Measurements from ENCODE around the gene FAM180A.

FAM180A gene

DNA sequence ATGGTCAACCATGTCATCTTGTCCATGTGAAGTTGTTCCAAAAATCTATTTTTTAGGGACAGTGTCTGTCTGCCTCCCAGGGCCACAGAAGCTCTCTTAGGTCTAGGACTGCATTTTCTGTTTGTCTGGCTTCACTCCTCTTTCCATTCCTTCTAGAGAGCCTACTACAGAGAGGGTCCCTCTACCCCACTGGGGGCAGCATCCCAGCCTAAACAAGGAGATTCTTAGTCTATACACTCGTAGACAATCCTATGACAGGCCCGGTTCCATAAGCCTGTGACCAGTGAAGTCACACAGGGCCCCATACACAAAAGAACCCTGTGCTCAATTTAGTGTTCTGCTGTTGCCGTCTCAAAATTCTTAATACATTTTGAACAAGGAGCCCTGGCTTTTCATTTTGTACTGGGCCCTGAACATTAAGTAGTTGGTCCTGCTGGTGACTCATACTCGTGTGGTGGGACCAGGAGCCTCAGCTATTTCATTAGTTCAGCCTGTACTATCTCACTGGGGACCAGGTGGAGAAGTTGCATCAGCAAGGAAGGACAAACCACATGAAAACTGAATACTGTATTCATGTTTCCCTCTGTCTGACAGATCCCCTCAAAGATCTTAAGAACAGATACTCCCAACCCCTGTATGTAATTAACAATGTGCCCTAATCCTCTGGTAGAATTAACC, 23.5 kb upstream of the FAM180A start:
- Histone ChIP-seq H3K36me3 (ENCODE audit: control insufficient read depth, insufficient read depth, low read length) (no peaks in the 10 kb centered on the region), H3K4me3 (ENCODE audit: extremely low read depth, insufficient read depth, low read length, poor library complexity, severe bottlenecking) (no peak overlapping the region), H3K27ac (ENCODE audit: low read depth, low read length, severe bottlenecking) (peak overlapping the region; percentile 51), H3K9me3 (ENCODE audit: control insufficient read depth, low read length) (no peaks in the 10 kb centered on the region), H3K4me1 (ENCODE audit: control insufficient read depth, insufficient read depth, low read length, poor library complexity, severe bottlenecking) (peaks cover 31% of the 10 kb centered on the region)
- WGBS, 2 experiments (ENCODE audit: insufficient coverage in 2 of 2) = 90 to 100% methylated on average over 3 to 4 of the region's 4 CpGs

DNA sequence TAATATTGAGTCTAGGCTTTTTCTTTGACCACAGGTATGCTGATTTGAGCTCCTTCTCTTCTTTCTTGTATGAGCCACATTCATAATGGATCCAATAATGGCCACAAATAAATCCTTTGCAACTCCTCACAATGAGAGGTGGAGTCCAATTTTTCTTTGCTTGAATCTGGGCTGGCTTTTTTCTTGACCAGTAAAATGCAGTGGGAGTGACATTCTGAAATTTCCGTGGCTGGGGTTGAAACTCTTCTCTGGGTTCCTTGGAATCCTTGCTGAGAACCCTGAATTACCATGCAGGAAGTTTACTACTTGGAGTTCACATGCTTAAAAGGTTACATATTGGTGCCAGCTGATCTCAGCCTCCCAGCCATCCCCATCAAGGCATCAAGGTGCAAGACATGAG, 22.4 kb upstream of the FAM180A start:
- Histone ChIP-seq H3K36me3 (ENCODE audit: control insufficient read depth, insufficient read depth, low read length) (no peaks in the 10 kb centered on the region), H3K4me1 (ENCODE audit: control insufficient read depth, insufficient read depth, low read length, poor library complexity, severe bottlenecking) (peaks cover 31% of the 10 kb centered on the region), H3K4me3 (ENCODE audit: extremely low read depth, insufficient read depth, low read length, poor library complexity, severe bottlenecking) (no peak overlapping the region), H3K27ac (ENCODE audit: low read depth, low read length, severe bottlenecking) (no peak overlapping the region), H3K9me3 (ENCODE audit: control insufficient read depth, low read length) (no peaks in the 10 kb centered on the region)
- 100% methylated on average over 1 of the region's 1 CpG for WGBS, 2 experiments (ENCODE audit: insufficient coverage in 2 of 2)

DNA sequence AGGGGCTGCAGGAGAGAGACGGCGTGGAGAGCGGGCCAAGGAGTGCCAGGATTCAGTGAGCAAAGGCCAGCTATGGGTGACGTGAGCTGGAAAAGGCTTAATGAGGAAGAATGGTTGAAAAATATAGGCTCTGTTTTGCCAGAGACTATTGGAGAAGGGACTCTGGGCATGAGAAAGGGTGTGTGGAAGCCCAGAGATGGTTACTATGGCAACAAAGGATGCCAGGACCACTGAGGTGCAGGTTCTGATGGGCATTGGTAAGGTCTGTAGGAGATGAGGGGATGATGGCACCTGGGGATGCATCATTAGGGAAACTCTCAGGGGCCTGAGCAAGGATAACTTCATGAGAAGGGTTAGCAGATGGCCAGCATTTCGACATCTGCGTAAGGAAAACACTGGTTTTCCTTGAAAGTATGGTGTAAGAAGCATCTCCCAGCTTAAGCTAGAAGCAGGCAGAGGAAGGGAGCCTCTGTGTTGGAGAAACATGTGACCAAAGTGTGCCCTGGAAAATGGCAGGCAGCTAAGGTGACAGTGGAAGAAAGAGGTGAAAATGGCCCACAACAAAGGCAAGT, 21.6 kb upstream of the FAM180A start:
- Histone ChIP-seq H3K27ac (ENCODE audit: low read depth, low read length, severe bottlenecking) (no peak overlapping the region), H3K9me3 (ENCODE audit: control insufficient read depth, low read length) (no peaks in the 10 kb centered on the region), H3K4me1 (ENCODE audit: control insufficient read depth, insufficient read depth, low read length, poor library complexity, severe bottlenecking) (peaks cover 31% of the 10 kb centered on the region), H3K36me3 (ENCODE audit: control insufficient read depth, insufficient read depth, low read length) (no peaks in the 10 kb centered on the region), H3K4me3 (ENCODE audit: extremely low read depth, insufficient read depth, low read length, poor library complexity, severe bottlenecking) (no peak overlapping the region)
- WGBS, 2 experiments (ENCODE audit: insufficient coverage in 2 of 2) = 90 to 100% methylated on average over 4 to 6 of the region's 6 CpGs

DNA sequence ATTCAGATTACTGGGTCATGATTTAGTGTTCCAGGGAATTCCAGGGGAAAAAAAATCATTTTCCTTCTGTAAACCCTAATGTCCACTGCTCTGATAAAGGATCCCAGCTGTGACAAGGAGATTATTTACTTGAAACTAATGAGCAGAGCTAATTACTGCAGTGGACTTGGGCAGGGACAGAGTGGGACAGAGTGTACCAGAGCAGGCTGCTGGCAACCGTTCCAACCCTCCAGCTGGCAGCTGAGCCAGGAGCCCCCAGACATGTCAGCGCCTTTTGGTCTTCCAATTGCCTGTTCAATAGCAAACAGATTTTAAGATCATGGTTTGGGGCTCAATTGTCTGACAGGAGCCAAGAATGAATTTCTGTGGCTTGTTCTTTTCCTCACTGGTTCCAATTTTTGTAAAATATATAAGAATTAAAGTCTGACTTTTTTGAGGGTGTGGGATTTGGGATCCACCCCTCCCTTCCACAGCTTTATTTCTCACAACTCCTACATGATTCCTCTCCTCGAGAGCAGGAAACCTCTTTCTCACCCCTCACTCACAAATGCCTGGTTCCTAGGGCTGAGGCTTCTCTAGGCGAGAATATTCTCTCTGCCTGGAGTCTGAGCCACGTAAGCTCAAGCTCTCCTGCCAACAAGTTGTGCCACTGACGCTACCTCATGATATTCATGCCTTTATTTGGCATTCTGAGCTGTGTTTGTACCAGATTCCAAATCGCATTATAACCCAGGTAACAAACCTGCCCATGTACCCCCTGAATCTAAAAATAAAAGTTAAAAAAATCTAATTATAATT, 20.6 kb upstream of the FAM180A start:
- Histone ChIP-seq H3K4me1 (ENCODE audit: control insufficient read depth, insufficient read depth, low read length, poor library complexity, severe bottlenecking) (peaks cover 27% of the 10 kb centered on the region), H3K9me3 (ENCODE audit: control insufficient read depth, low read length) (no peaks in the 10 kb centered on the region), H3K4me3 (ENCODE audit: extremely low read depth, insufficient read depth, low read length, poor library complexity, severe bottlenecking) (no peak overlapping the region), H3K36me3 (ENCODE audit: control insufficient read depth, insufficient read depth, low read length) (no peaks in the 10 kb centered on the region), H3K27ac (ENCODE audit: low read depth, low read length, severe bottlenecking) (no peak overlapping the region)
- 87 to 89% methylated on average over 6 to 7 of the region's 7 CpGs for WGBS, 2 experiments (ENCODE audit: insufficient coverage in 2 of 2)

DNA sequence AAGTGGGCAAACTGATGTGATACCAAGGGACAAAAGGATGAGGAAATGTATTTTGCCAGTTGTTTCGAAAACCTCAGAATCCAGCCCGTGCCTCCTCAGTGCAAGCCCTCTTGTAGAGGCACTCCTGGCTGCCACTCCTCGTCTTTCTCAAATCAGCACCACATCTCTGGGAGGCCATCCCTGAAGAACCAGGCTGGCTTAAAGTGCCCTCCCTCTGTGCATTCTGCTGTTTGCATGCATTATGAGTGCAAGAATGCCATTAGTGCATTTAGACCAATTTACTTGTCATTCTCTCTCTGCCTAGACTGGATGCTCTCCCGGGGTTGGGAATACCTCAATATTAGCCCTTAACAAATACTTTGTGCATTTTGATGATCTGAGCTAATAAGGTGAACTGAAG, 19.9 kb upstream of the FAM180A start:
- H3K4me3 ChIP-seq (ENCODE audit: extremely low read depth, insufficient read depth, low read length, poor library complexity, severe bottlenecking) = no peak overlapping the region
- no peaks in the 10 kb centered on the region for H3K9me3 ChIP-seq (ENCODE audit: control insufficient read depth, low read length)
- H3K36me3 ChIP-seq (ENCODE audit: control insufficient read depth, insufficient read depth, low read length) = no peaks in the 10 kb centered on the region
- H3K27ac ChIP-seq (ENCODE audit: low read depth, low read length, severe bottlenecking) = no peak overlapping the region
- H3K4me1 ChIP-seq (ENCODE audit: control insufficient read depth, insufficient read depth, low read length, poor library complexity, severe bottlenecking) = peaks cover 22% of the 10 kb centered on the region
- WGBS, 2 experiments (ENCODE audit: insufficient coverage in 2 of 2) = 93 to 94% methylated on average over 2 to 3 of the region's 4 CpGs

DNA sequence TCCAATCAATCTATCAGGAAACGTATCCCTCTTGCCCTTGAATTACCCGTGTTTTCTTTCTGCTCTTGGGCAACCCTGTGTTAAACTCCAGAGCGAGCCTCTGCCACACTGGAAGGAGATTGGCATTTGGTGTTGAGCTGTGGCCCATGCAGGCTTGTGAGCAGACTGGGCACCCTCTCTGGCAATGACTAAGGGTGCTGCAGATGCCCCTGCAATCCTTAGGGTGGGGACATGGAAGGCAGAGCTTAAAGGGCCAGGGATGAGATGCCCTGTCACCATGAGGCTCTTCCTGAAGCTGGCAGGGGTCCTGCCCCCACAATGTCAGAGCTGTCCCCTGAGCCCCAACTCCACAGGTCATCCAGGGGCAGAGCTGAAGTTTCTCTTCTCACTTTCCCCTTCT, 19.5 kb upstream of the FAM180A start:
- WGBS, 2 experiments (ENCODE audit: insufficient coverage in 2 of 2) = 86 to 89% methylated on average over 3 of the region's 3 CpGs

DNA sequence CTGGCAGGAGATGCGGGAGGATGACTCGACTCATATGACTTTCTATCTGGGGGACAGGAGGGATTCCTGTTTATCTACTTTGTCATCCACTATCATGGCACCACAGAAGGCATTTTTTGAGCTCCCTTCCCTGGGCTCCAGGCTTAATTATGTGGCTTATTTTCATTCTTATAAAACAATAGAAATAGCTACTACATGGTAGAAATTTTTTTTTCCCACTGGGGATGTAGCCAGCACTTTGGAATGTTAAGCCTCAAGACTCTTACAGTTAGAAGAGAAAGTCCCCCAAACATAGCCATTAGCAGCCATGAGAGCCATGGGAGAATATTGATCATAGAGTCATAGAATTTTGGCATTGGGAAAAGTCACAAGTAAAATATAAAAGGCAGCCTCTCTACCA, 14.6 kb upstream of the FAM180A start:
- Histone ChIP-seq H3K9me3 (ENCODE audit: control insufficient read depth, low read length) (no peaks in the 10 kb centered on the region), H3K36me3 (ENCODE audit: control insufficient read depth, insufficient read depth, low read length) (no peaks in the 10 kb centered on the region), H3K4me3 (ENCODE audit: extremely low read depth, insufficient read depth, low read length, poor library complexity, severe bottlenecking) (no peak overlapping the region), H3K27ac (ENCODE audit: low read depth, low read length, severe bottlenecking) (peak overlapping the region; percentile 23), H3K4me1 (ENCODE audit: control insufficient read depth, insufficient read depth, low read length, poor library complexity, severe bottlenecking) (peaks cover 33% of the 10 kb centered on the region)
- no CpG with 5 or more reads among the region's 2 CpGs for WGBS, 2 experiments (ENCODE audit: insufficient coverage in 2 of 2)

More for the DNA sequence above, 19.5 kb upstream of the FAM180A start:
- H3K36me3 ChIP-seq (ENCODE audit: control insufficient read depth, insufficient read depth, low read length) = no peaks in the 10 kb centered on the region
- peaks cover 22% of the 10 kb centered on the region for H3K4me1 ChIP-seq (ENCODE audit: control insufficient read depth, insufficient read depth, low read length, poor library complexity, severe bottlenecking)
- H3K9me3 ChIP-seq (ENCODE audit: control insufficient read depth, low read length) = no peaks in the 10 kb centered on the region
- no peak overlapping the region for H3K27ac ChIP-seq (ENCODE audit: low read depth, low read length, severe bottlenecking)
- no peak overlapping the region for H3K4me3 ChIP-seq (ENCODE audit: extremely low read depth, insufficient read depth, low read length, poor library complexity, severe bottlenecking)

DNA sequence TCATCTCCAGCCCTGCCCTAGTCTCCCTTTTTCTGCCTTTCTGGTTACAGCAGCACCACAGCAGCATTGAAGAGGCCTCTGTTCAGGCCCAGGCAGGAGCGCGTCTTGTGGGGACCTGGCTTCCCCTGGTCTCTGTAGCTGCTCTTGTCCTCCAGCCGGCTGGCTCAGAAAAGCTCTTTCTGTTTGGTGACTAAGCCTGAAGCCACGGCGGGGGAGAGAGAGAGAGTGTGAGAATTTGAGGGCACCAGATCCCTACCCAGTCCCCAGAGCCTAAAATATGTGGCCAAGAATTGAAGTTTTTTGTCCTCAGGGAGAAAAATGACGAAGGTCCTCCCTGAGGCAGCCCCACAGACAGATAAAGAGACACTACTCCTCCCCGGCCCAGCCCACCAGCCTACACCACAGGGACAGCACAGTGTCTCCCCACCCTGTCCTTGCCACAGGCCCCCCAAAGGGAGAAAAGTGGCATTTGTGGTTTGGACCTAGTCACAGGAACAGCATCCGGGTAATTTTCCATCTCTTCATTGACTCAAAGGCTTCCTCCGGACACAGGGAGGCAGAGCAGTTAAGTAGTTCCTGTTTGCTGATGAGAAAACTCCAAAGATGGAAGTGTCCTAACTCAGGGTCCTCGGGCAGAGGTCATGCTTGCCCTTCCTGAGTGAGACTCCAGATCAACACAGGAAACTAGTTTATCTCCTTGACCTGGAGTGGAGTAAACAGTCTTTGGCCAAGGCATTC, 13.3 kb upstream of the FAM180A start:
- WGBS, 2 experiments (ENCODE audit: insufficient coverage in 2 of 2) = 63% methylated on average over 5 of the region's 10 CpGs
- no peak overlapping the region for H3K4me3 ChIP-seq (ENCODE audit: extremely low read depth, insufficient read depth, low read length, poor library complexity, severe bottlenecking)
- no peaks in the 10 kb centered on the region for H3K36me3 ChIP-seq (ENCODE audit: control insufficient read depth, insufficient read depth, low read length)
- H3K4me1 ChIP-seq (ENCODE audit: control insufficient read depth, insufficient read depth, low read length, poor library complexity, severe bottlenecking) = peaks cover 37% of the 10 kb centered on the region
- H3K27ac ChIP-seq (ENCODE audit: low read depth, low read length, severe bottlenecking) = peak overlapping the region; percentile 94
- no peaks in the 10 kb centered on the region for H3K9me3 ChIP-seq (ENCODE audit: control insufficient read depth, low read length)

DNA sequence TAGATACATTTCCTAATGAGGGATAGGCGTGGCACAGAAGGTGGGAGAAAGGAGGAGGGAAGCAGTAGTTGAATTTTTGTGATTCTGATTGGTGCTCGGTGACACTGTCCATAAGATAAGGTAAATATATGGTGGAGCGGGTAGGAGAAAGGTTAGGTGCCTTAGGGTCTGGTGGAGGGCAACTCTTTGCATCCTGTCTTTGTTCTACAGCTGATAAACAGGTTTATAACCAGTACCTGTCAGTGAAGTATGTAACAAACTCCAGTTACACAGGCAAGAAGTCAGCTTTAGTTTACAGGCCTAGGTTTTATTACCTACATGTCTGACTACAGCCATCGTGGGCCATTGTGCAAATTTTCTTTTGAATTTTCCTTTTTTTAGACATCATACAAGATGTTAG, 10.9 kb upstream of the FAM180A start:
- Histone ChIP-seq H3K27ac (ENCODE audit: low read depth, low read length, severe bottlenecking) (no peak overlapping the region), H3K9me3 (ENCODE audit: control insufficient read depth, low read length) (no peaks in the 10 kb centered on the region), H3K4me1 (ENCODE audit: control insufficient read depth, insufficient read depth, low read length, poor library complexity, severe bottlenecking) (peaks cover 37% of the 10 kb centered on the region), H3K36me3 (ENCODE audit: control insufficient read depth, insufficient read depth, low read length) (no peaks in the 10 kb centered on the region), H3K4me3 (ENCODE audit: extremely low read depth, insufficient read depth, low read length, poor library complexity, severe bottlenecking) (no peak overlapping the region)
- WGBS, 2 experiments (ENCODE audit: insufficient coverage in 2 of 2) = 93 to 96% methylated on average over 3 of the region's 4 CpGs

DNA sequence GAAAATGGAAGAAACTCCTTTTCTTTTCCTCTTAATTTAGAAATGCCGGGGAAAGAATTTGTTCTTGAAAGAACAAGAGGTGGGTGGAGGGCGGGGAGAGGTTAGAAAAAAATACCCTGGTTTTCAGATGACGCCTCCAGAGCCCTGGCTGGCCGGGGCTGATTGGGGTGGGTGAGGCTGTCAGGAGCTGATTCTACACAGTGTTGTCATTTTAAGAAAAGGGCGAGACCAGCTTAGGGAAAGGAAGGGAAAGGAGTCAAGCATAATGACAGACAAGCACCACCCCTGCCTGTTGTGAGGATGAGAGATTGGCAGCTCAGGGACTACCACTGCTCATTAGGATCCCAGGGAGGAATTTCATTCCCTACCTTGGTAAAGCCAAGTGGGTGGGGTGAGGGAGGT, 9.9 kb upstream of the FAM180A start:
- Histone ChIP-seq H3K4me1 (ENCODE audit: control insufficient read depth, insufficient read depth, low read length, poor library complexity, severe bottlenecking) (peaks cover 36% of the 10 kb centered on the region), H3K4me3 (ENCODE audit: extremely low read depth, insufficient read depth, low read length, poor library complexity, severe bottlenecking) (no peak overlapping the region), H3K9me3 (ENCODE audit: control insufficient read depth, low read length) (no peaks in the 10 kb centered on the region), H3K36me3 (ENCODE audit: control insufficient read depth, insufficient read depth, low read length) (no peaks in the 10 kb centered on the region), H3K27ac (ENCODE audit: low read depth, low read length, severe bottlenecking) (peak overlapping the region; percentile 62)
- 38 to 67% methylated on average over 1 to 4 of the region's 5 CpGs for WGBS, 2 experiments (ENCODE audit: insufficient coverage in 2 of 2)

Data from mesodermal cell (in vitro differentiated cells).